Stomach (tissue), 9 donors: Measurements from ENCODE around the gene ADGRL3. TPM values are rescaled to one million over a fixed set of nuclear protein-coding genes. Genes with fewer than 3 reads are reported as not detected.

ENCODE experiments used
- DNase-seq, 2 donors: peaks; one replicate each; pipeline versions ENCODE4 v3.0.0 to v3.0.0-alpha.2; 2013 to 2019
- H3K27ac ChIP-seq, 5 donors: fragments of 200-600 bp in 4 of 5; sonication (generic) in 4 of 5; one replicate each; pipeline ENCODE4 v1.5.1; 2013 to 2019; ENCODE audit warnings: mild to moderate bottlenecking in 1 of 5, moderate library complexity in 1 of 5
- H3K27me3 ChIP-seq, 3 donors: fragments of 200-600 bp; sonication (generic); one replicate each; pipeline ENCODE4 v1.5.1; 2017 to 2019; ENCODE audit warnings: mixed run types in 1 of 3
- H3K36me3 ChIP-seq, 4 donors: fragments of 200-600 bp; sonication (generic); 1 replicate in 3 of 4; 2 replicates in 1 of 4; pipeline ENCODE4 v1.5.1; 2016 to 2019
- H3K4me1 ChIP-seq, 4 donors: fragments of 200-600 bp; sonication (generic); one replicate each; pipeline ENCODE4 v1.5.1; 2016 to 2019
- H3K4me3 ChIP-seq, 4 donors: fragments of 200-600 bp; sonication (generic) in 3 of 4; one replicate each; pipeline ENCODE4 v1.5.1; 2016 to 2019; ENCODE audit warnings: mild to moderate bottlenecking in 1 of 4
- H3K9me3 ChIP-seq, 4 donors: fragments of 200-600 bp; sonication (generic); one replicate each; pipeline ENCODE4 v1.5.1; 2016 to 2019
- EP300 ChIP-seq: sonication (generic); formaldehyde crosslinking; IDR thresholded peaks from one replicate; pipeline ENCODE4 v1.6.1; 2017; ENCODE audit warnings: antibody characterized with exemption
- POLR2A ChIP-seq, 4 donors: fragments of 450-650 bp; IDR thresholded peaks; one replicate each; pipeline ENCODE4 v1.6.1; 2016; ENCODE audit warnings: antibody characterized with exemption in 4 of 4, control low read depth in 2 of 4, mild to moderate bottlenecking in 1 of 4, moderate library complexity in 1 of 4
- POLR2AphosphoS5 ChIP-seq, 3 donors: sonication (generic); formaldehyde crosslinking; IDR thresholded peaks; one replicate each; pipeline ENCODE4 v1.6.1; 2016; ENCODE audit warnings: antibody characterized with exemption in 3 of 3
- WGBS, 5 donors: extraction: QIAGEN DNeasy Blood & Tissue Kit in 3 of 5; methylation state at CpG; one replicate each; pipeline versions ENCODE4 v1.1.5 to v1.1.7; 2013 to 2018; 5-methylcytosine and 5-hydroxymethylcytosine counted together
- intact Hi-C: fragments of 100-400 bp; cut with DNase I; formaldehyde crosslinking; loops from one replicate; pipeline ENCODE4 v1.15.1; 2023; ENCODE audit warnings: low total_unique reads
- polyA plus RNA-seq, 3 donors: library from polyadenylated mRNA; stranded (reverse); fragments of 200-250 nt; gene quantifications; one replicate each; pipeline ENCODE4 v1.2.3, GENCODE V29; 2013
- total RNA-seq, 5 donors: library from RNA; depleted of rRNA; stranded (reverse); fragments of >200 nt; gene quantifications; one replicate each; pipeline versions ENCODE4 v1.1.0 to v1.2.3, GENCODE V29; 2014 to 2016
- TF ChIP-seq, protein P1 (sequence below), 7 experiments: fragments of 450-650 bp in 4 of 7; fragments of 200-600 bp in 3 of 7; sonication (generic) in 3 of 7; IDR thresholded peaks; one replicate each; pipeline ENCODE4 v1.5.1; 2016 to 2019; ENCODE audit warnings: antibody characterized with exemption in 7 of 7, control low read depth in 2 of 7, mild to moderate bottlenecking in 1 of 7
- donor health status: healthy with polysubstance abuse.
- donor health status: Bipolar disorder and iron deficiency.
- donor health status: healthy.

The ADGRL3 gene
- total and polyA plus RNA-seq, 8 donors = 0.48 to 109 (median 3.9) TPM

DNA sequence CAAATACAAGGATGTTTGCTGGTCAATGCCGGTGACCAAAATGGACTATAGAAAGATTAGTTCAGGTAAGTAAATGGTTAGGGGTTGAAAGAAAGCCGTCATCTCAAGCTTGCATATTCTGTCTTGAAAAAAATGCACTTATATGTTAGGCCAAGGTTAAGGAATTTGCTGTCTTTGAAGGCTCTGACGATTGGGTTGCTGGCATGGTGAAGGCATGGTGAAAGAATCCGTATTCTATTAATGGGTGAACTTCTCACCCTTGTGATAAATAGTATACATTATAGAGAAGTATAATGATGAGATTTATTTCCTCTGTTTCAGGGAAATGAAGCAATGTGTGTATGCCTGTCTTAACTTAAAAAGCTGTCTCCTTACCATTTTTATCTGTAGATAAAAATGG lies 132.6 kb downstream of the ADGRL3 start:
- Histone ChIP-seq H3K27me3 (no peaks in the 10 kb centered on the region), H3K9me3 (peaks cover 0 to 4% (median 0%) of the 10 kb centered on the region in 4 donors), H3K36me3 (no peaks in the 10 kb centered on the region), H3K27ac (no peak overlapping the region), H3K4me3 (no peak overlapping the region), H3K4me1 (no peaks in the 10 kb centered on the region)
- DNase-seq = peak in 1 of 2 donors; percentile 13
- WGBS, 5 donors = 68 to 82% (median 76%) methylated on average over 4 of the region's 4 CpGs
- no peak for TF ChIP-seq POLR2A (IDR thresholded peaks at IDR 0.05)
- TF ChIP-seq, protein P1, sequence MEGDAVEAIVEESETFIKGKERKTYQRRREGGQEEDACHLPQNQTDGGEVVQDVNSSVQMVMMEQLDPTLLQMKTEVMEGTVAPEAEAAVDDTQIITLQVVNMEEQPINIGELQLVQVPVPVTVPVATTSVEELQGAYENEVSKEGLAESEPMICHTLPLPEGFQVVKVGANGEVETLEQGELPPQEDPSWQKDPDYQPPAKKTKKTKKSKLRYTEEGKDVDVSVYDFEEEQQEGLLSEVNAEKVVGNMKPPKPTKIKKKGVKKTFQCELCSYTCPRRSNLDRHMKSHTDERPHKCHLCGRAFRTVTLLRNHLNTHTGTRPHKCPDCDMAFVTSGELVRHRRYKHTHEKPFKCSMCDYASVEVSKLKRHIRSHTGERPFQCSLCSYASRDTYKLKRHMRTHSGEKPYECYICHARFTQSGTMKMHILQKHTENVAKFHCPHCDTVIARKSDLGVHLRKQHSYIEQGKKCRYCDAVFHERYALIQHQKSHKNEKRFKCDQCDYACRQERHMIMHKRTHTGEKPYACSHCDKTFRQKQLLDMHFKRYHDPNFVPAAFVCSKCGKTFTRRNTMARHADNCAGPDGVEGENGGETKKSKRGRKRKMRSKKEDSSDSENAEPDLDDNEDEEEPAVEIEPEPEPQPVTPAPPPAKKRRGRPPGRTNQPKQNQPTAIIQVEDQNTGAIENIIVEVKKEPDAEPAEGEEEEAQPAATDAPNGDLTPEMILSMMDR (IDR thresholded peaks at IDR 0.05) = no peak
- no peak for TF ChIP-seq POLR2AphosphoS5 (IDR thresholded peaks at IDR 0.05)
- TF ChIP-seq EP300 = no peak
- intact Hi-C loops = no loop called here

DNA sequence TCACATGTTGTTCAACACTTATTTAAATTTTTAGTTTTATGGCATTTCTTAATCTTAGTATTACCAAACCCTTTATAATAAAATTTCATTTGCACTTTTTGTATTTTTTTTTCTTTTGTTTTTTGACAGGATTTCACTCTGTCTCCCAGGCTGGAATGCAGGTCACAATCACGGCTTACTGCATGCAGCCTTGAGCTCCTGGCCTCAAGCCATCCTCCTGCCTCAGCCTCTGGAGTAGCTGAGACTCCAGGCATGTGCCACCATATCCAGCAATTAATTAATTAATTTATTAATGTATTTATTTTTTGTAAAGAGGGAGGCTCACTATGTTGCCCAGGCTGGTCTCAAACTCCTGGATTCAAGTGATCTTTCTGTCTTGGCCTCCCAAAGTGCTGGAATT lies 133.4 kb downstream of the ADGRL3 start:
- DNase-seq = no peak
- H3K9me3 ChIP-seq = peaks cover 0 to 4% (median 0%) of the 10 kb centered on the region in 4 donors
- no peaks in the 10 kb centered on the region for H3K36me3 ChIP-seq
- no peak overlapping the region for H3K27ac ChIP-seq
- TF ChIP-seq, protein P1 (IDR thresholded peaks at IDR 0.05) = no peak
- TF ChIP-seq POLR2AphosphoS5 (IDR thresholded peaks at IDR 0.05) (no peak), POLR2A (IDR thresholded peaks at IDR 0.05) (no peak), EP300 (no peak)
- H3K4me3 ChIP-seq = no peak overlapping the region
- H3K4me1 ChIP-seq = no peaks in the 10 kb centered on the region
- no peaks in the 10 kb centered on the region for H3K27me3 ChIP-seq
- 67 to 84% (median 73%) methylated on average over 1 of the region's 1 CpG for WGBS, 5 donors
- intact Hi-C loops = no loop called here

DNA sequence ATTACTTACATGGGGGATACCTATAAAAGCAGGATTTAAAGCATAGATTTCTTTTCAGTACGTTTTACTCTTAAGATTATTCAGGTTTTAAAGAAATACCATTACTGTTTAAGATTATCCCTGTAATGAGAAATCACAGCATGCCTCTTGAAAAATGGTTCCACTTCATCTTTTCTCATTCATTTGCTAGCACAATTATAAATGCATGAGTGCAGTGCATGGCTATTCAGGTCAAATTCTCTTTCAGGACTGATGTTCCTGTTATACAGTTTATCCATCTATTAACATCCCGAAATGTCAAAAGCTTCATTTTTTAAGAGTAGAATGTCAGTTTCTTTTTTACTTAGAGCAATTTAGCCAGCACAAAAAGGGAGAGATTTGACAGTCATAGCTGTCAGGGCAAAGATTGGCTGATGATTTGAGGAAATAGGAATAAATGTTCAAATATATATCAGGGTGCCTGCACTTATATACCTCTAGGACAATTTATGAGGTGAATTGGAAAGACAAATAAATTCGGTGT lies 135.2 kb downstream of the ADGRL3 start:
- Histone ChIP-seq H3K27ac (no peak overlapping the region), H3K36me3 (no peaks in the 10 kb centered on the region), H3K27me3 (no peaks in the 10 kb centered on the region), H3K4me3 (no peak overlapping the region), H3K9me3 (peaks cover 0 to 4% (median 0%) of the 10 kb centered on the region in 4 donors), H3K4me1 (no peaks in the 10 kb centered on the region)
- WGBS, 5 donors = 75 to 81% (median 78%) methylated on average over 3 of the region's 3 CpGs
- intact Hi-C loops = no loop called here
- no peak for TF ChIP-seq POLR2AphosphoS5 (IDR thresholded peaks at IDR 0.05)
- TF ChIP-seq POLR2A (IDR thresholded peaks at IDR 0.05) = no peak
- TF ChIP-seq, protein P1 (IDR thresholded peaks at IDR 0.05) = no peak
- no peak for TF ChIP-seq EP300
- no peak for DNase-seq

DNA sequence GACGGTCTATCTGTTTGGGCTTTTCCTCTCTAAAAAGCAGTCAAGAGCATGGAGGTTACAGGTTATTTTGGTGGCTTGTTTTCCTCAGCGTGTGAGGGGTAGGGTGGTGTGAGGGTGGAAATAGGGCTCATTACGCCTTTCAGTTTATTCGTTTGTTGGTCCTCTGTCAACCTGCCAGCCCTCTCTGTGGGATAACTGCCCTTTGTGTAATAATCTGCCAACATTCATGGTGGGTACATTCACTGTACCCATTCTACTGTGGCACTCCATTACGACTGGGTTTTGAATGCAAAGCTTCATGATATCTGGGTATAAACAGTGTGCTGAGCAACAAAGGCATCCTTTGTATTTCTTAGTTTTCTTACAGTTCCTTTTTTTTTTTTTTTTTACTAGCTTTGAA lies 136.4 kb downstream of the ADGRL3 start:
- no peaks in the 10 kb centered on the region for H3K4me1 ChIP-seq
- DNase-seq = peak in 1 of 2 donors; percentile 9
- no peaks in the 10 kb centered on the region for H3K36me3 ChIP-seq
- H3K4me3 ChIP-seq = no peak overlapping the region
- no peak for TF ChIP-seq POLR2AphosphoS5 (IDR thresholded peaks at IDR 0.05)
- TF ChIP-seq, protein P1 (IDR thresholded peaks at IDR 0.05) = no peak
- no peak for TF ChIP-seq EP300
- TF ChIP-seq POLR2A (IDR thresholded peaks at IDR 0.05) = no peak
- no peaks in the 10 kb centered on the region for H3K27me3 ChIP-seq
- 46 to 57% (median 52%) methylated on average over 5 of the region's 5 CpGs for WGBS, 5 donors
- no peak overlapping the region for H3K27ac ChIP-seq
- no peaks in the 10 kb centered on the region for H3K9me3 ChIP-seq
- intact Hi-C loops = no loop called here
